Lower leg skin (tissue), 3 donors: ENCODE data around the gene ATP1B4.

ENCODE experiments used
- POLR2A ChIP-seq, 2 donors: fragments of 450-650 bp; IDR thresholded peaks; one replicate each; pipeline ENCODE4 v1.6.1; 2016 to 2017; ENCODE audit warnings: antibody characterized with exemption in 2 of 2, mild to moderate bottlenecking in 1 of 2, moderate library complexity in 1 of 2
- TF ChIP-seq, protein P1 (sequence below), 3 donors: fragments of 450-650 bp; IDR thresholded peaks; one replicate each; pipeline ENCODE4 v1.5.1; 2016; ENCODE audit warnings: antibody characterized with exemption in 3 of 3, mild to moderate bottlenecking in 3 of 3, moderate library complexity in 2 of 3

DNA sequence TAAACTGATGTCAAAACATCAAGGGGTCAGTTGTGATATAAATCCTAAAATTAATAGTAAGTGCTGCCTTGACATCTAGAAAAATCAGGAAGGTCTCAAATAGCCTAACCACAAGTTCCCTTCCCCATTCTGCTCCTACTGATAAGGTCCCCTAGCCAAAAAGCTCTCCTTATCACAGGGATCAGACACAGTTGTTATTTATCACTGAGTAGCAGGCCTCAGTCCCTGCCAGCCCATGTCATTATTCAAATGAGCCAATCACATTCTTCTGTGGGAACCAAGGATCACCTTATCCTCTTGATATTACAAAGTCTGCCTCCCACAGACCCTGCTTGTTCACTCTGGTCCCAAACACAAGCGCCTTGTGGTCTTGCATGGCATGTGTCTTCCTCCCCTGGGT is 27.3 kb upstream of the ATP1B4 start:
- TF ChIP-seq POLR2A (IDR thresholded peaks at IDR 0.05), result no peak
- TF ChIP-seq, protein P1, sequence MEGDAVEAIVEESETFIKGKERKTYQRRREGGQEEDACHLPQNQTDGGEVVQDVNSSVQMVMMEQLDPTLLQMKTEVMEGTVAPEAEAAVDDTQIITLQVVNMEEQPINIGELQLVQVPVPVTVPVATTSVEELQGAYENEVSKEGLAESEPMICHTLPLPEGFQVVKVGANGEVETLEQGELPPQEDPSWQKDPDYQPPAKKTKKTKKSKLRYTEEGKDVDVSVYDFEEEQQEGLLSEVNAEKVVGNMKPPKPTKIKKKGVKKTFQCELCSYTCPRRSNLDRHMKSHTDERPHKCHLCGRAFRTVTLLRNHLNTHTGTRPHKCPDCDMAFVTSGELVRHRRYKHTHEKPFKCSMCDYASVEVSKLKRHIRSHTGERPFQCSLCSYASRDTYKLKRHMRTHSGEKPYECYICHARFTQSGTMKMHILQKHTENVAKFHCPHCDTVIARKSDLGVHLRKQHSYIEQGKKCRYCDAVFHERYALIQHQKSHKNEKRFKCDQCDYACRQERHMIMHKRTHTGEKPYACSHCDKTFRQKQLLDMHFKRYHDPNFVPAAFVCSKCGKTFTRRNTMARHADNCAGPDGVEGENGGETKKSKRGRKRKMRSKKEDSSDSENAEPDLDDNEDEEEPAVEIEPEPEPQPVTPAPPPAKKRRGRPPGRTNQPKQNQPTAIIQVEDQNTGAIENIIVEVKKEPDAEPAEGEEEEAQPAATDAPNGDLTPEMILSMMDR (IDR thresholded peaks at IDR 0.05), result no peak
